Activated CD4-positive, alpha-beta T cell treated with anti-CD3 and anti-CD28 coated beads for 1 hour (primary cell): ENCODE measurements around the gene GP1BB.
"Not testable (repeated sequence)": the region's sequence is repeated elsewhere in the genome, so short reads cannot be mapped to it uniquely, and the experiment has no call there.

Experiments used
- DNase-seq: peaks from one replicate; pipeline ENCODE4 v3.0.0-alpha.2; 2020

Gene GP1BB

DNA sequence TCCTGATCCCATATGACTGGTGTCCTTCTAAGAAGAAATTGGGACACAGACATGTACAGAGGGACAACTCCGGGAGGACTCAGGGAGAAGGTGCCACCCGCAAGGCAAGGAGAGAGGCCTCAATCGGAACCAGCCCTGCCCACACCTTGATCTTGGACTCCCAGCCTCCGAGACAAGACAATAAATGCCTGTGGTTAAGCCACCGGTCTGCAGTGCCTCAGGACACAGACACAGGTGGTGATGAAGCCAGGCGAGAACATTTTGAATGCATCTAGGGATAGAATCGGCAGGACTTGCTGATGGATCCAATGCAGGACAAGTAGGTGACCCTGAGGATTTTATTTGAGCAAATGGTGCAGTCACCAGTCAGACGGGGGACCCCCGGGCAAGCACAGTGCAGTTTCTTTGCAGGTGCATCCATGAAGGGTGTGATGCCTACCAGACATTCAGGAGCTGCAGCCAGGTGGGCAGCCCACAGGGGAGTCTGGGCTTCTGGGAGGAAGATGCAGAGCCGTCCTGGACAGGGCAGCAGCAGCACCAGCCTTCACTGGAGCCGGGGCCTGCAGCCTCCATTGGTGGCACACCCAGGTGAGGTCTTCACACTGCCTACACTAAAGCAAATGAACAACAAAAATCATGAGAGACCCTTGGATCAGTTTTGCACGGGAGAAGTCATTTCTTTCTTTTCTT lies 29.2 kb upstream of the GP1BB start:
- DNase-seq, result no peak

- DNase-seq, result no peak
Observed at GRCh38 chr22:19694696-19695095, 28.6 kb upstream of the GP1BB start.

DNA sequence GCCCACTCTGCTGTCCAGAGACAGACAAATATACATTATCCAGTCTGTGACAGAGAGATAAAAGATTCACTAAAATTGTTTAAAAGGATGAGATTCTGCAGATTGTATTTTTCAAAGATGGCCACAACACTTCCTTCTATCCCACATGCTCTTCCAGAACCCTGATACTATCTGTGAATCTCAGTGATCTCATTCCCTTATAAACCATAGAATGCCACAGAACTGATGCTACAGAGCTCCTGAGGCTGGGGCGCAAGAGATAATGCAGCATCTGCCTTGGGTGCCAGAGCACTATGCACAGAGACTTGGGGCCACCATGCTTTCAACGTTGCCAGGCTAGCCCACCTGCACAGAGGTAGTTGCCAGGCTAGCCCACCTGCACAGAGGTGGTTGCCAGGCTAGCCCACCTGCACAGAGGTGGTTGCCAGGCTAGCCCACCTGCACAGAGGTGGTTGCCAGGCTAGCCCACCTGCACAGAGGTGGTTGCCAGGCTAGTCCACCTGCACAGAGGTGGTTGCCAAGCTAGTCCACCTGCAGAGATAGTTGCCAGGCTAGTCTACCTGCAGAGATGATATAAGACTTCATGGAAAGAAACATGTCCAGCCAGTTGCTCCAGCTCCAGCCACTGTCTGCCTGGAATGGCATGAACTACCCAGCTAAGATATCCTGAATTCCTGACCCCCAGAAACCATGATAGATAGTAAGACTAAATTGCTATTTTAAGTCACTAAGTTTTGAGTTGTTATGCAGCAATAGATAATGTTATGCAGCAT lies 26.6 kb upstream of the GP1BB start:
- no peak for DNase-seq

GRCh38 chr22:19697871-19698270 lies 25.5 kb upstream of the GP1BB start:
- DNase-seq, result not testable (repeated sequence)

GRCh38 chr22:19700790-19701419 lies 22.4 kb upstream of the GP1BB start:
- DNase-seq, result no peak

DNA sequence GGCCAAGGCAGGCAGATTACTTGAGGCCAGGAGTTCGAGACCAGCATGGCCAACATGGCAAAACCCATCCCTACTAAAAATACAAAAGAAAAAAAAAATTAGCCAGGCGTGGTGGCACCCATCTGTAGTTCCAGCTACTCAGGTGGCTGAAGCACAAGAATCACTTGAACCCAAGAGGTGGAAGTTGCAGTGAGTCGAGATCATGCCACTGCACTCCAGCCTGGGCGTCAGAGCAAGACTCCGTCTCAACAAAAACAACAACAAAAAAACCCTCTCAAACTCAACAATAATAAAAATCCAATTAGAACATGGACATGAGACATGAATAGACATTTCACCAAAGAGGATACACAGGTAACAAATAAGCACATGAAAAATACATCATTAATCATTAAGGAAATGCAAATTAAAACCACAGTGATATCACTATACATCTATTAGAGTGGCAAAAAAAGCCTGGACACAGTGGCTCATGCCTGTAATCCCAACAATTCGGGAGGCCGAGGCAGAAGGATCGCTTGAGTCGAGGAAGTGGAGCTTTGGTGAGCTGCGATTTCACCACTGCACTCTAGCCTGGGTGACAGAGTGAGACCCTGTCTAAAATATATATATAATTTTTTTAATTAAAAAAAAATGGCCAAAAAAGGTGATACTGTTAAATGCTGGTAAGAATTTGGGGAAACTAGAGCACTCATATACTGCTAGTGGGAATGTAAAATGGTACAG lies 21.8 kb upstream of the GP1BB start:
- DNase-seq, result no peak

GRCh38 chr22:19703869-19704268 lies 19.5 kb upstream of the GP1BB start:
- DNase-seq, result no peak

DNA sequence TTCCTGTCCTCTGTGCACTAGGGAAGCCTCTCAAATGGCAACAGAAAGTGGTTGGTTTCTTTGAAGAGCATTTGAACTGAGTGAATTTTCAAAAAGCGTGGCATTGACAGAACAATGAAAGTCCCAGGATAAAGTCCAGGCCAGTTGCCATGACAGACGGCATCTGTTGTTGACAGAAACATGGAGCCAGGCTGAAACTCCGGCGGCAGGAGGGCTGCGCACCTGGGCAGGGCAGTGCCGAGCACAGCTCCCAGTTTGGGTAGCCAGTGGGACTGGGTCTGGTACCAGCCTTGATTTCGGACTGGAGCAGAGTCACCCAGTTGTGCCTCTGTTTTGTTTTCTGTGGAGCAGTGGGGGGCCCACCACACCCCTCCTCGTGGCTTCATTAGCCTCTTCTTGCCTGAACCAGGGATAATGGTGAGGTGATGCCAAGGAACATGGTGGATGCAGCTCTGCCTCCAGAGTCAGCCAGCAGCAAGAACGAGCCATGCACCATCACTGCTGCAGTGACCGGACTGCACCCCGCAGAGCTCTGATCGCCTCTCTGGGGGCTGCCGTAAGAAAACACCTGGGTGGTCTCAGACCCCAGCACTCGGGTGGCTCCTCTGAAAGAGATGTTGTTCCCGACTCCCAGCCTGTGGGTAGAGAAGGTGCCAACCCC lies 18.9 kb upstream of the GP1BB start:
- DNase-seq, result no peak

GRCh38 chr22:19705181-19705934 lies 18.0 kb upstream of the GP1BB start:
- no peak for DNase-seq

DNA sequence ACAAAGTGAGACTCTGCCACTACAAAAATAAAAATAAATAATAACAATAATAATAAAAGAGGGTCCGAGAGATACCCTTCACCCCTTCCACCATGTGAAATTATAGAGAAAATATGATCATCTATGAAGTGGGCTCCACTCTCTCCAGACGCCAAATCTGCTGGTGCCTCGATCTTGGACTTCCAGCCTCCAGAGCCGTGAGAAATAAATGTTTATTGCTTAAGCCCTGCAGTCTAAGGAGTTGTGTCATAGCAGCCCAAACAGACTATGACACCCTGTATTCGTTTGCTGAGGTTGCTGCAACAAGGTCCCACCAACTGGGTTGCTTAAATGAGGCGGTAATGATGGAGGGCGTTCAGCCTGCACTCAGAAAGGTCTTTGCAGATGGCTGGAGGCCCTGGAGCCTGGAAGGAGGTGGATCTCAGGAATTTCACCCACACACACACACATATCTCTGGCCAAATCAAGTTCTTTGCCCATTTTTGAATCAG lies 16.6 kb upstream of the GP1BB start:
- DNase-seq, result no peak

GRCh38 chr22:19707347-19708290 lies 15.7 kb upstream of the GP1BB start:
- DNase-seq, result no peak

- DNase-seq, result no peak
Observed at GRCh38 chr22:19708321-19709011, 14.9 kb upstream of the GP1BB start.

DNA sequence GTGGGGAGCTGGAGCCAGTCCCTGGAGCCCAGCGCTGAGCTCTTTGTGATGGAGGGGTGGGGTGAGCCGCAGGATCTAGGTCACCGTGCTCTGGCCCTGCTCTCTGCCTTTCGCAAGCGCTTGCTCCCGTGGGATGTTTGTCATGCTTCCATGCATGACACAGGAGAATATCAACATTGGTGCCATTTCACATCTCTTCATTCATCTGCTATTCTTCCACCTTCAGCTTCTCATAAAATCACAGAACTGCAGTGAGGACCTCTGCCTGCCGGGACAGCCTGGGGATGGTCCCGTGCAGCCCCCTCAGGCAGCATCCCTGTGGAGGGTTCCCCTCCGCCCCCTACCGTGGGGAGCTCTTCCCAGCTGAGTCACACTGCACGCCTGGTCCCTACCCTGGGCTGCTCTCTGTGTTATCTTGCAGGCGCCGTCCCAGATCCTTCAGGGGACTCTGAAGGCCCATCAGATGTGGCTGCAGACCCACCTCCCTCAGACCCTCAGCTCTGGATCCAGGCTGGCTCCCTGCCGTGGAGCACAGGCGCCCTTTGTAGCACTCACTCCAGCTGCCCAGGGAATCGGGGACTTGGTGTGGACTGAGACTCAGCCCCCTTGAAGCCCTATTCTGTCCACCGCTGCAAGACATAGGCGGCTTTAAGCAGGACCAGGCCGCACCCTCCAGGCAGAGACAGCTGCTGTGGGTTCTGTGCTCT lies 14.1 kb upstream of the GP1BB start:
- DNase-seq, result no peak

GRCh38 chr22:19710020-19710768 lies 13.1 kb upstream of the GP1BB start:
- no peak for DNase-seq

- DNase-seq, result no peak
Observed at GRCh38 chr22:19710769-19711106, 12.6 kb upstream of the GP1BB start.

DNA sequence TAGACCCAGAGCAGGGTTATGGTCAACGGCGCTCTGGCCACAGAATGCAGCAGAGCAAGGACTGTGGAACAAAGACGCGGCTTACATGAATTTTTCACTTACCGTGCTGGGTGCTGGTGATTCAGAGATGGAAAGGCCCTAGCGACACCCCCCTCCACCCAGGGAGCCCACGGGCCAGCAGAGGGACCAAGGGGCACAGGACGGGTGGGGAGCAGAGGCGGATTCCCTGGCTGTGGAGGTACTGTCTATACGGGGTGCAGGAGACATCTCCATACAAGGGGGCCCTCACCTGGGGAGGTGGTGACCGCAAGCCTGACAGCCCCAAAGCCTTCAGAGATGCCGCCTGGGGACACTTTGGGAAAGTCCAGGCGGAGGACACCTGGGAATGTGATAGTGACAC lies 10.1 kb upstream of the GP1BB start:
- no peak for DNase-seq

DNA sequence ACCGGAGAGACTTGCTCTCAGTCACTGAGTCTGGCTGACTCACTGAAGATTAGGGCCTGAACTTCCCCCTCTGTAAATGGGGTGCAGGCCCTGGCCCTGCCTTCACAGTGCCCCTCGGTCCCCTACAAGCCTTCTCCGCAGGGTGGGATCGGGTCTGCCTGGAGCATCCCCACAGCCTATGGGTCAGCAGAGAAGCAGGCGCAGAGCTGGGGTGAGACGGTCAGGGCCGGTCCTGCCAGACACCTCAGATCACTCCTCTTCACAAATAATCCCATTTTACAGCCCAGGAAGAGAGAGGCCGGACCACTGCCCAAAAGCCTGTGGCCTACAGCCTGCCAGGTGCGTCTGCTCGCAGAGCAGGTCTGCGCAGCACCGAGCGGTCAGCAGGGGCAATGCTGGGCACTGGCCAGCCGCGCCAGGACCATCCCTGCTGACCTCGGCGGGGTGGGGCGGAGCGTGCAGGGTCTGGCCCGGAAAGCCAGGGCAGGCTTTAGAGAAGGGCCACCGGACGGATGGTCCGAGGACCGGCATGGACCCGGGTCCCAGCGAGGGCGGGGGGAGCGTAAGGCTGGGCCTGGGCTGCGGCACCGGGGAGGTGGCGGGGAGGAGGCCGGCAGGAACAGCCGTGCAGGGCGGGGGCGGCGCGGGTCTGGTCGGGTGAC lies 9.6 kb upstream of the GP1BB start:
- DNase-seq, result no peak
